ENCODE measurements around the gene TSPAN15. TPM values are rescaled to one million over a fixed set of nuclear protein-coding genes. Genes with fewer than 3 reads are reported as not detected.

Gene TSPAN15
- total and polyA plus RNA-seq, 2 of the 4 experiments (the other 2 are of a cell fraction): 0.48 TPM; not detected in 1

DNA sequence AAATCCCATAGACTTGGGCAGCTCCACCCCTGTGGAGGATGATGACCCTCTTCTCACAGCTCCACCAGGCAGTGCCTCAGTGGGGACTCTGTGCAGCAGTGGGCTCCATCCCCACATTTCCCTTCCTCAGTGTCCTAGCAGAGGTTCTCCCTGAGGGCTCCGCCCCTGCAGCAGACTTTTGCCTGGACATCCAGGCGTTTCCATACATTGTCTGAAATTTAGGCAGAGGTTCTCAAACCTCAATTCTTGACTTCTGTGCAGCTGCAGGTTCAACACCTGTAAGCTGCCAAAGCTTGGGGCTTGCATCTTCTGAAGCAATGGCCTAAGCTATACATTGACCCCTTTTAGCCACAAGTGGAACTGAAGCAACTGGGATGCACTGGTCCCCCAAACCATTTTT is 90.2 kb downstream of the TSPAN15 start:
- Histone ChIP-seq H3K9me3 (ENCODE audit: control insufficient read depth, insufficient read depth, low read length) (peaks cover 4% of the 10 kb centered on the region; the same call in 1 of the 2 replicates), H3K4me3 (ENCODE audit: insufficient read depth, low read depth, low read length) (no peak overlapping the region), H2BK120ac (ENCODE audit: low read depth, low read length) (no peak overlapping the region), H3K56ac (ENCODE audit: extremely low read depth, insufficient read depth, low read length) (no peak overlapping the region), H3K79me1 (ENCODE audit: low read depth in 1 of 2, low read length in 2 of 2) (no peaks in the 10 kb centered on the region), H2BK15ac (ENCODE audit: low read depth, low read length) (no peak overlapping the region), H3K9ac (ENCODE audit: low read depth, low read length) (no peak overlapping the region), H3K4me1 (ENCODE audit: control insufficient read depth, insufficient read depth, low read length) (no peaks in the 10 kb centered on the region), H3K4ac (ENCODE audit: low read depth, low read length) (no peak overlapping the region), H3K14ac (replicated peaks; ENCODE audit: low read depth, low read length) (no peak overlapping the region), H2BK5ac (ENCODE audit: low read depth, low read length, poor library complexity, severe bottlenecking) (no peak overlapping the region), H3K27me3 (ENCODE audit: control insufficient read depth, insufficient read depth, low read length) (peaks cover 16% of the 10 kb centered on the region), H4K91ac (ENCODE audit: insufficient read depth, low read depth, low read length) (no peak overlapping the region), H4K5ac (ENCODE audit: low read depth, low read length) (no peak overlapping the region), H3K36me3 (ENCODE audit: control insufficient read depth, insufficient read depth, low read length) (no peaks in the 10 kb centered on the region), H4K8ac (ENCODE audit: low read depth in 2 of 2, low read length in 2 of 2) (no peak overlapping the region), H4K20me1 (ENCODE audit: insufficient read depth, low read length) (no peaks in the 10 kb centered on the region), H3K18ac (ENCODE audit: low read depth, low read length) (no peak overlapping the region), H2AK5ac (ENCODE audit: low read depth, low read length) (no peak overlapping the region), H2AFZ (replicated peaks; ENCODE audit: low read length, poor library complexity) (no peak overlapping the region), H2BK20ac (ENCODE audit: low read depth, low read length) (no peak overlapping the region), H3K9me1 (ENCODE audit: insufficient read depth, low read length) (no peaks in the 10 kb centered on the region), H3K4me2 (ENCODE audit: low read depth, low read length) (no peak overlapping the region), H3K27ac (ENCODE audit: insufficient read depth, low read length) (no peak overlapping the region), H2AK9ac (replicated peaks; ENCODE audit: low read depth, low read length, poor library complexity) (no peak overlapping the region), H3K23ac (ENCODE audit: low read depth, low read length) (no peak overlapping the region)
- TF ChIP-seq MAZ (IDR thresholded peaks at IDR 0.05; ENCODE audit: borderline replicate concordance, low read depth, low read length): no peak
- TF ChIP-seq RFX5 (IDR thresholded peaks at IDR 0.05; ENCODE audit: low read depth, low read length): no peak
- no peak for TF ChIP-seq POLR2A (IDR thresholded peaks at IDR 0.05; ENCODE audit: low read depth, low read length)
- TF ChIP-seq, protein P1, sequence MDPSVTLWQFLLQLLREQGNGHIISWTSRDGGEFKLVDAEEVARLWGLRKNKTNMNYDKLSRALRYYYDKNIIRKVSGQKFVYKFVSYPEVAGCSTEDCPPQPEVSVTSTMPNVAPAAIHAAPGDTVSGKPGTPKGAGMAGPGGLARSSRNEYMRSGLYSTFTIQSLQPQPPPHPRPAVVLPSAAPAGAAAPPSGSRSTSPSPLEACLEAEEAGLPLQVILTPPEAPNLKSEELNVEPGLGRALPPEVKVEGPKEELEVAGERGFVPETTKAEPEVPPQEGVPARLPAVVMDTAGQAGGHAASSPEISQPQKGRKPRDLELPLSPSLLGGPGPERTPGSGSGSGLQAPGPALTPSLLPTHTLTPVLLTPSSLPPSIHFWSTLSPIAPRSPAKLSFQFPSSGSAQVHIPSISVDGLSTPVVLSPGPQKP (IDR thresholded peaks at IDR 0.05; ENCODE audit: borderline replicate concordance, low read depth, low read length): no peak
- no peak for TF ChIP-seq MXI1 (IDR thresholded peaks at IDR 0.05; ENCODE audit: borderline replicate concordance, low read depth, low read length)
- TF ChIP-seq, protein P2, sequence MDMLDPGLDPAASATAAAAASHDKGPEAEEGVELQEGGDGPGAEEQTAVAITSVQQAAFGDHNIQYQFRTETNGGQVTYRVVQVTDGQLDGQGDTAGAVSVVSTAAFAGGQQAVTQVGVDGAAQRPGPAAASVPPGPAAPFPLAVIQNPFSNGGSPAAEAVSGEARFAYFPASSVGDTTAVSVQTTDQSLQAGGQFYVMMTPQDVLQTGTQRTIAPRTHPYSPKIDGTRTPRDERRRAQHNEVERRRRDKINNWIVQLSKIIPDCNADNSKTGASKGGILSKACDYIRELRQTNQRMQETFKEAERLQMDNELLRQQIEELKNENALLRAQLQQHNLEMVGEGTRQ (IDR thresholded peaks at IDR 0.05; ENCODE audit: low read depth, low read length): no peak
- no peak for TF ChIP-seq FOS (IDR thresholded peaks at IDR 0.05; ENCODE audit: low read depth, low read length)
- no peak for TF ChIP-seq BHLHE40 (IDR thresholded peaks at IDR 0.05; ENCODE audit: low read depth, low read length)
- TF ChIP-seq, protein P3, sequence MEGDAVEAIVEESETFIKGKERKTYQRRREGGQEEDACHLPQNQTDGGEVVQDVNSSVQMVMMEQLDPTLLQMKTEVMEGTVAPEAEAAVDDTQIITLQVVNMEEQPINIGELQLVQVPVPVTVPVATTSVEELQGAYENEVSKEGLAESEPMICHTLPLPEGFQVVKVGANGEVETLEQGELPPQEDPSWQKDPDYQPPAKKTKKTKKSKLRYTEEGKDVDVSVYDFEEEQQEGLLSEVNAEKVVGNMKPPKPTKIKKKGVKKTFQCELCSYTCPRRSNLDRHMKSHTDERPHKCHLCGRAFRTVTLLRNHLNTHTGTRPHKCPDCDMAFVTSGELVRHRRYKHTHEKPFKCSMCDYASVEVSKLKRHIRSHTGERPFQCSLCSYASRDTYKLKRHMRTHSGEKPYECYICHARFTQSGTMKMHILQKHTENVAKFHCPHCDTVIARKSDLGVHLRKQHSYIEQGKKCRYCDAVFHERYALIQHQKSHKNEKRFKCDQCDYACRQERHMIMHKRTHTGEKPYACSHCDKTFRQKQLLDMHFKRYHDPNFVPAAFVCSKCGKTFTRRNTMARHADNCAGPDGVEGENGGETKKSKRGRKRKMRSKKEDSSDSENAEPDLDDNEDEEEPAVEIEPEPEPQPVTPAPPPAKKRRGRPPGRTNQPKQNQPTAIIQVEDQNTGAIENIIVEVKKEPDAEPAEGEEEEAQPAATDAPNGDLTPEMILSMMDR (conservative IDR thresholded peaks at IDR 0.05; ENCODE audit: low read depth, low read length): no peak
- no peak for TF ChIP-seq RCOR1 (IDR thresholded peaks at IDR 0.05; ENCODE audit: insufficient replicate concordance, low read length)
- no peak for TF ChIP-seq SMC3 (IDR thresholded peaks at IDR 0.05; ENCODE audit: low read depth, low read length)
- no peak for TF ChIP-seq NFE2L2 (IDR thresholded peaks at IDR 0.05; ENCODE audit: low read depth, low read length)
- TF ChIP-seq MAFK (IDR thresholded peaks at IDR 0.05; ENCODE audit: low read depth, low read length): no peak
- TF ChIP-seq CHD1 (IDR thresholded peaks at IDR 0.05; ENCODE audit: low read depth, low read length): no peak
- TF ChIP-seq CEBPB (IDR thresholded peaks at IDR 0.05; ENCODE audit: low read depth, low read length): no peak
- no peak for TF ChIP-seq RAD21 (IDR thresholded peaks at IDR 0.05; ENCODE audit: low read length)
- DNase-seq: no peak
- dilution Hi-C loops (cut with HindIII; ENCODE audit: low sequenced_read_pairs, unreplicated experiment): no loop called here
- no peak for ATAC-seq (ENCODE audit: low read depth)
- intact Hi-C loops (cut with micrococcal nuclease): no loop called here
- POLR2A ChIA-PET (ENCODE audit: unreplicated experiment): no interaction called here
- WGBS, 2 experiments (ENCODE audit: extremely low coverage in 2 of 2, insufficient read length in 1 of 2): 59% methylated on average over 2 of the region's 2 CpGs; no CpG with 5 or more reads in 1 of the 2 experiments
- BruUV-seq (replicated peaks): no TSS peak
- in situ Hi-C loops (cut with MboI; ENCODE audit: low sequenced_read_pairs): no loop called here
- CTCF ChIA-PET: no interaction called here
